MG63 (cell line): Measurements from ENCODE around the gene C11orf24. TPM values are rescaled to one million over a fixed set of nuclear protein-coding genes. Genes with fewer than 3 reads are reported as not detected.

Experiments used
- DNase-seq: peaks from one replicate; pipeline ENCODE4 v3.0.0-alpha.2; 2020
- H3K27me3 ChIP-seq: fragments of 250-450 bp; sonication (Bioruptor Pico); 2 replicates; pipeline ENCODE4 v1.5.1; 2020; ENCODE audit warnings: mild to moderate bottlenecking, moderate library complexity
- H3K36me3 ChIP-seq: fragments of 250-450 bp; sonication (Bioruptor Pico); 2 replicates; pipeline ENCODE4 v1.5.1; 2020; ENCODE audit warnings: mild to moderate bottlenecking, moderate library complexity
- H3K4me3 ChIP-seq: fragments of 250-450 bp; sonication (Bioruptor Pico); 2 replicates; pipeline ENCODE4 v1.5.1; 2020; ENCODE audit warnings: mild to moderate bottlenecking, moderate library complexity
- H3K9me3 ChIP-seq: fragments of 250-450 bp; sonication (Bioruptor Pico); 2 replicates; pipeline ENCODE4 v1.5.1; 2020; ENCODE audit warnings: mild to moderate bottlenecking, moderate library complexity
- total RNA-seq: library from RNA; depleted of rRNA; stranded (reverse); fragments of >200 nt; shearing (Covaris generic); gene quantifications from 2 replicates; pipeline ENCODE4 v1.2.3, GENCODE V29; 2014; ENCODE audit warnings: low replicate concordance

The C11orf24 gene
- total RNA-seq, 1 experiment from 2014 or later = 30.3 TPM

- no peaks in the 10 kb centered on the region for H3K9me3 ChIP-seq
- H3K36me3 ChIP-seq = no peaks in the 10 kb centered on the region
- no peak for DNase-seq
- no peak overlapping the region for H3K4me3 ChIP-seq
- H3K27me3 ChIP-seq = peaks cover 3% of the 10 kb centered on the region
Measured at GRCh38 chr11:68229601-68230000, 42.2 kb downstream of the C11orf24 start.

- no peak overlapping the region for H3K4me3 ChIP-seq
Measured at GRCh38 chr11:68226421-68226820, 45.4 kb downstream of the C11orf24 start.

GRCh38 chr11:68224606-68225005, 47.2 kb downstream of the C11orf24 start:
- Histone ChIP-seq H3K9me3 (no peaks in the 10 kb centered on the region), H3K27me3 (no peaks in the 10 kb centered on the region), H3K4me3 (no peak overlapping the region), H3K36me3 (no peaks in the 10 kb centered on the region)
- DNase-seq = no peak

More at GRCh38 chr11:68226421-68226820, 45.4 kb downstream of the C11orf24 start:
- Histone ChIP-seq H3K36me3 (no peaks in the 10 kb centered on the region), H3K27me3 (no peaks in the 10 kb centered on the region), H3K9me3 (no peaks in the 10 kb centered on the region)
- no peak for DNase-seq

- H3K27me3 ChIP-seq = no peaks in the 10 kb centered on the region
- H3K4me3 ChIP-seq = no peak overlapping the region
- H3K9me3 ChIP-seq = no peaks in the 10 kb centered on the region
- no peaks in the 10 kb centered on the region for H3K36me3 ChIP-seq
- no peak for DNase-seq
Measured at GRCh38 chr11:68223275-68223674, 48.5 kb downstream of the C11orf24 start.

- Histone ChIP-seq H3K4me3 (no peak overlapping the region), H3K9me3 (no peaks in the 10 kb centered on the region), H3K36me3 (no peaks in the 10 kb centered on the region), H3K27me3 (no peaks in the 10 kb centered on the region)
- no peak for DNase-seq
Measured at GRCh38 chr11:68221406-68221805, 50.4 kb downstream of the C11orf24 start.

GRCh38 chr11:68216171-68216938, 55.4 kb downstream of the C11orf24 start:
- Histone ChIP-seq H3K9me3 (no peaks in the 10 kb centered on the region), H3K36me3 (no peaks in the 10 kb centered on the region), H3K4me3 (no peak overlapping the region), H3K27me3 (no peaks in the 10 kb centered on the region)
- peak; percentile 38 for DNase-seq

- Histone ChIP-seq H3K9me3 (no peaks in the 10 kb centered on the region), H3K4me3 (no peak overlapping the region), H3K27me3 (no peaks in the 10 kb centered on the region), H3K36me3 (no peaks in the 10 kb centered on the region)
- no peak for DNase-seq
Measured at GRCh38 chr11:68215524-68216170, 56.1 kb downstream of the C11orf24 start.

GRCh38 chr11:68215087-68215445, 56.7 kb downstream of the C11orf24 start:
- DNase-seq = no peak
- Histone ChIP-seq H3K36me3 (no peaks in the 10 kb centered on the region), H3K4me3 (no peak overlapping the region), H3K9me3 (no peaks in the 10 kb centered on the region), H3K27me3 (no peaks in the 10 kb centered on the region)

- no peaks in the 10 kb centered on the region for H3K36me3 ChIP-seq
- peak overlapping the region; percentile 63 for H3K4me3 ChIP-seq
- DNase-seq = peak; percentile 18
Measured at GRCh38 chr11:68214173-68215086, 57.3 kb downstream of the C11orf24 start.

GRCh38 chr11:68213555-68214172, 58.1 kb downstream of the C11orf24 start:
- no peaks in the 10 kb centered on the region for H3K9me3 ChIP-seq
- H3K36me3 ChIP-seq = no peaks in the 10 kb centered on the region
- H3K4me3 ChIP-seq = peak overlapping the region; percentile 63
- no peaks in the 10 kb centered on the region for H3K27me3 ChIP-seq
- peak; percentile 94 for DNase-seq

More at GRCh38 chr11:68214173-68215086, 57.3 kb downstream of the C11orf24 start:
- Histone ChIP-seq H3K9me3 (no peaks in the 10 kb centered on the region), H3K27me3 (no peaks in the 10 kb centered on the region)

GRCh38 chr11:68213135-68213515, 58.6 kb downstream of the C11orf24 start, which contains the start of gene KMT5B:
Gene KMT5B (minus strand): TSS chr11:68213296. CDS start chr11:68190076, 23,220 bp downstream.
- peak within 1 kb of the TSS; percentile 94 for H3K4me3 ChIP-seq
- no peaks in the 10 kb centered on the region for H3K9me3 ChIP-seq
- no peak for DNase-seq
- no peaks in the 10 kb centered on the region for H3K27me3 ChIP-seq
- no peaks in the 10 kb centered on the region for H3K36me3 ChIP-seq

GRCh38 chr11:68212421-68213134, 59.2 kb downstream of the C11orf24 start:
- no peaks in the 10 kb centered on the region for H3K36me3 ChIP-seq
- H3K9me3 ChIP-seq = no peaks in the 10 kb centered on the region
- H3K27me3 ChIP-seq = no peaks in the 10 kb centered on the region
- peak; percentile 77 for DNase-seq
- peak overlapping the region; percentile 94 for H3K4me3 ChIP-seq

GRCh38 chr11:68211546-68211945, 60.2 kb downstream of the C11orf24 start:
- Histone ChIP-seq H3K36me3 (no peaks in the 10 kb centered on the region), H3K4me3 (peak overlapping the region; percentile 94; the same call in 1 of the 2 replicates), H3K27me3 (no peaks in the 10 kb centered on the region), H3K9me3 (no peaks in the 10 kb centered on the region)
- DNase-seq = no peak
